Mesothelial cell of epicardium (in vitro differentiated cells): ENCODE results near the gene UGT1A6. TPM values are rescaled to one million over a fixed set of nuclear protein-coding genes. Genes with fewer than 3 reads are reported as not detected.

Experiments used
- DNase-seq, 2 experiments: peaks; one replicate each; pipeline ENCODE4 v3.0.0; 2021; ENCODE audit warnings: low spot score in 2 of 2; ENCODE audit not compliant: unreplicated experiment in 2 of 2
- H3K27ac Mint-ChIP-seq: 2 replicates; pipeline ENCODE4 v1.8.0; 2021; ENCODE audit warnings: mixed read lengths
- H3K27me3 Mint-ChIP-seq: 2 replicates; pipeline ENCODE4 v1.8.0; 2021; ENCODE audit warnings: low read depth, mixed read lengths
- H3K36me3 Mint-ChIP-seq: 2 replicates; pipeline ENCODE4 v1.8.0; 2021; ENCODE audit warnings: mixed read lengths
- H3K4me1 Mint-ChIP-seq: 2 replicates; pipeline ENCODE4 v1.8.0; 2021; ENCODE audit warnings: mixed read lengths
- H3K4me3 Mint-ChIP-seq: 2 replicates; pipeline ENCODE4 v1.8.0; 2021; ENCODE audit warnings: mild to moderate bottlenecking, moderate library complexity, mixed read lengths
- H3K9me3 Mint-ChIP-seq: 2 replicates; pipeline ENCODE4 v1.8.0; 2021; ENCODE audit warnings: mixed read lengths
- total RNA-seq: library from RNA; stranded (reverse); gene quantifications from 3 replicates; pipeline ENCODE4 v1.2.1, GENCODE V29; 2021
- TF ChIP-seq, protein P1 (sequence below): fragments of 200-600 bp; sonication (generic); IDR thresholded peaks from one replicate; pipeline ENCODE4 v1.5.0; 2021; ENCODE audit warnings: antibody characterized with exemption; ENCODE audit not compliant: unreplicated experiment

The UGT1A6 gene
- total RNA-seq, 1 donor from 2014 or later, result not detected

DNA sequence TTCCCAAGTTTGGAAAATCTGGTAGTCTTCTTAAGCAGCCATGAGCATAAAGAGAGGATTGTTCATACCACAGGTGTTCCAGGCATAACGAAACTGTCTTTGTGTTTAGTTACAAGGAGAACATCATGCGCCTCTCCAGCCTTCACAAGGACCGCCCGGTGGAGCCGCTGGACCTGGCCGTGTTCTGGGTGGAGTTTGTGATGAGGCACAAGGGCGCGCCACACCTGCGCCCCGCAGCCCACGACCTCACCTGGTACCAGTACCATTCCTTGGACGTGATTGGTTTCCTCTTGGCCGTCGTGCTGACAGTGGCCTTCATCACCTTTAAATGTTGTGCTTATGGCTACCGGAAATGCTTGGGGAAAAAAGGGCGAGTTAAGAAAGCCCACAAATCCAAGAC lies 79.5 kb downstream of the UGT1A6 start:
- DNase-seq, result no peak
- TF ChIP-seq, protein P1, sequence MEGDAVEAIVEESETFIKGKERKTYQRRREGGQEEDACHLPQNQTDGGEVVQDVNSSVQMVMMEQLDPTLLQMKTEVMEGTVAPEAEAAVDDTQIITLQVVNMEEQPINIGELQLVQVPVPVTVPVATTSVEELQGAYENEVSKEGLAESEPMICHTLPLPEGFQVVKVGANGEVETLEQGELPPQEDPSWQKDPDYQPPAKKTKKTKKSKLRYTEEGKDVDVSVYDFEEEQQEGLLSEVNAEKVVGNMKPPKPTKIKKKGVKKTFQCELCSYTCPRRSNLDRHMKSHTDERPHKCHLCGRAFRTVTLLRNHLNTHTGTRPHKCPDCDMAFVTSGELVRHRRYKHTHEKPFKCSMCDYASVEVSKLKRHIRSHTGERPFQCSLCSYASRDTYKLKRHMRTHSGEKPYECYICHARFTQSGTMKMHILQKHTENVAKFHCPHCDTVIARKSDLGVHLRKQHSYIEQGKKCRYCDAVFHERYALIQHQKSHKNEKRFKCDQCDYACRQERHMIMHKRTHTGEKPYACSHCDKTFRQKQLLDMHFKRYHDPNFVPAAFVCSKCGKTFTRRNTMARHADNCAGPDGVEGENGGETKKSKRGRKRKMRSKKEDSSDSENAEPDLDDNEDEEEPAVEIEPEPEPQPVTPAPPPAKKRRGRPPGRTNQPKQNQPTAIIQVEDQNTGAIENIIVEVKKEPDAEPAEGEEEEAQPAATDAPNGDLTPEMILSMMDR, result no peak
- H3K27me3 Mint-ChIP-seq, result peaks cover 10% of the 10 kb centered on the region
- no peak overlapping the region for H3K27ac Mint-ChIP-seq
- no peaks in the 10 kb centered on the region for H3K4me1 Mint-ChIP-seq
- no peak overlapping the region for H3K4me3 Mint-ChIP-seq
- H3K9me3 Mint-ChIP-seq, result peaks cover 11% of the 10 kb centered on the region
- H3K36me3 Mint-ChIP-seq, result no peaks in the 10 kb centered on the region

- H3K4me3 Mint-ChIP-seq, result no peak overlapping the region
- peaks cover 15% of the 10 kb centered on the region for H3K9me3 Mint-ChIP-seq
- H3K27me3 Mint-ChIP-seq, result peaks cover 9% of the 10 kb centered on the region
- no peak for DNase-seq
- TF ChIP-seq, protein P1, result no peak
- H3K4me1 Mint-ChIP-seq, result no peaks in the 10 kb centered on the region
- H3K36me3 Mint-ChIP-seq, result no peaks in the 10 kb centered on the region
- no peak overlapping the region for H3K27ac Mint-ChIP-seq
Measured at GRCh38 chr2:233772583-233772982, 79.9 kb downstream of the UGT1A6 start.

- no peaks in the 10 kb centered on the region for H3K36me3 Mint-ChIP-seq
Measured at GRCh38 chr2:233773854-233774253, 81.2 kb downstream of the UGT1A6 start.

DNA sequence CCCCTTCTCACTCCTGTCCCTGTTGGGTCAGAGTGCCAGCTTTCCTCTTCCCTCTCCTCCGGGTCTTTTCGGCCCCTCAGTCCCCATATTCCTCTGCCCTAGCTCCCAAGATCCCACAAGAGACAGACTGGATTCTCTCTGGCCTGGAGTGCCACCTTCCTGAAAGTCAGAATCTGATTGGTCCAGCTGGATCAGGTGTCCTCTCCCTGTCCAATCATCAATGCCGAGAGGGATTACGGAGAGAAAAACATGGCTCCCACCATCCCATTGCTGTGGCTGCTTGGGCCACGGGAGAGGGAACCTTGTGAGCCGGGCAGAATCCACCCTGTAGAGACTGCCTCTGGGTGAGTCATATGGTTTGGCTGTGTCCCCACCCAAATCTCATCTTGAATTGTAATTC lies 82.7 kb downstream of the UGT1A6 start:
- Mint-ChIP-seq H3K4me3 (no peak overlapping the region), H3K4me1 (no peaks in the 10 kb centered on the region), H3K27me3 (peaks cover 3% of the 10 kb centered on the region), H3K9me3 (peaks cover 33% of the 10 kb centered on the region), H3K36me3 (no peaks in the 10 kb centered on the region), H3K27ac (no peak overlapping the region)
- TF ChIP-seq, protein P1, result no peak
- DNase-seq, result no peak

More at GRCh38 chr2:233773854-233774253, 81.2 kb downstream of the UGT1A6 start:
- H3K4me3 Mint-ChIP-seq, result no peak overlapping the region
- H3K4me1 Mint-ChIP-seq, result no peaks in the 10 kb centered on the region
- DNase-seq, result no peak
- H3K9me3 Mint-ChIP-seq, result peaks cover 26% of the 10 kb centered on the region
- H3K27ac Mint-ChIP-seq, result no peak overlapping the region
- TF ChIP-seq, protein P1, result no peak
- peaks cover 6% of the 10 kb centered on the region for H3K27me3 Mint-ChIP-seq

GRCh38 chr2:233778030-233778429 lies 85.3 kb downstream of the UGT1A6 start, which contains the start of gene MROH2A:
Gene MROH2A, plus strand, starts transcription at chr2:233778330. Its CDS starts 1,029 bp downstream, at chr2:233779359.
- Mint-ChIP-seq H3K4me3 (no peak within 1 kb of the TSS), H3K27ac (no peak within 1 kb of the TSS), H3K9me3 (peaks cover 50% of the 10 kb centered on the region), H3K27me3 (peaks cover 5% of the 10 kb centered on the region), H3K36me3 (no peaks in the 10 kb centered on the region), H3K4me1 (no peaks in the 10 kb centered on the region)
- TF ChIP-seq, protein P1, result no peak
- no peak for DNase-seq

- DNase-seq, result no peak
- peaks cover 5% of the 10 kb centered on the region for H3K27me3 Mint-ChIP-seq
- no peak overlapping the region for H3K4me3 Mint-ChIP-seq
- peaks cover 50% of the 10 kb centered on the region for H3K9me3 Mint-ChIP-seq
- H3K4me1 Mint-ChIP-seq, result no peaks in the 10 kb centered on the region
- H3K27ac Mint-ChIP-seq, result no peak overlapping the region
- no peaks in the 10 kb centered on the region for H3K36me3 Mint-ChIP-seq
- TF ChIP-seq, protein P1, result no peak
Measured at GRCh38 chr2:233779722-233780121, 87.0 kb downstream of the UGT1A6 start.
